HepG2 (cell line): ENCODE results near the gene RAD9A. TPM values are rescaled to one million over a fixed set of nuclear protein-coding genes. Genes with fewer than 3 reads are reported as not detected.
A peak's percentile ranks its signal among the peaks of the same experiment; 100 is the strongest.

ENCODE experiments used
- BRCA1 ChIP-seq: sonication (generic); formaldehyde crosslinking; IDR thresholded peaks from 2 replicates; pipeline ENCODE4 v1.4.0; 2020; ENCODE audit warnings: missing genetic modification reagents
- GABPB1 ChIP-seq: IDR thresholded peaks from 2 replicates; pipeline ENCODE4 v1.6.1; 2016; ENCODE audit warnings: mild to moderate bottlenecking, missing genetic modification reagents, moderate library complexity, missing compliant biosample characterization
- HCFC1 ChIP-seq: fragments of 150-350 bp; IDR thresholded peaks from 2 replicates; pipeline ENCODE4 v1.6.1; 2014; ENCODE audit warnings: low read depth, low read length
- HOXA5 ChIP-seq: sonication (generic); formaldehyde crosslinking; IDR thresholded peaks from 2 replicates; pipeline ENCODE4 v1.4.0; 2020; ENCODE audit warnings: missing genetic modification reagents
- MLX ChIP-seq: IDR thresholded peaks from 2 replicates; pipeline ENCODE4 v1.6.1; 2016
- PAX8 ChIP-seq: sonication (generic); formaldehyde crosslinking; IDR thresholded peaks from 2 replicates; pipeline ENCODE4 v1.8.0; 2022; ENCODE audit warnings: mild to moderate bottlenecking, missing genetic modification reagents, borderline replicate concordance
- PHF20 ChIP-seq: sonication (generic); formaldehyde crosslinking; IDR thresholded peaks from 2 replicates; pipeline ENCODE4 v1.5.0; 2020; ENCODE audit warnings: mild to moderate bottlenecking, missing genetic modification reagents
- SRSF9 ChIP-seq: fragments of 200-400 bp; formaldehyde crosslinking; IDR thresholded peaks from 2 replicates; pipeline ENCODE4 v1.6.1; 2018; ENCODE audit warnings: borderline replicate concordance, mild to moderate bottlenecking, low read depth, low read length; ENCODE audit not compliant: insufficient read depth, poor library complexity, severe bottlenecking
- SRY ChIP-seq: sonication (generic); formaldehyde crosslinking; IDR thresholded peaks from 2 replicates; pipeline ENCODE4 v1.8.0; 2022; ENCODE audit warnings: mild to moderate bottlenecking, missing genetic modification reagents
- ZMYM2 ChIP-seq: sonication (generic); formaldehyde crosslinking; IDR thresholded peaks from 2 replicates; pipeline ENCODE4 v1.8.0; 2022; ENCODE audit warnings: mild to moderate bottlenecking, missing genetic modification reagents
- ZNF101 ChIP-seq: sonication (generic); formaldehyde crosslinking; IDR thresholded peaks from 2 replicates; pipeline ENCODE4 v1.4.0; 2020; ENCODE audit warnings: mild to moderate bottlenecking, low read depth, missing genetic modification reagents, borderline replicate concordance
- ZNF124 ChIP-seq: sonication (generic); formaldehyde crosslinking; IDR thresholded peaks from 2 replicates; pipeline ENCODE4 v1.4.0; 2020; ENCODE audit warnings: missing genetic modification reagents
- ZNF660 ChIP-seq: sonication (generic); formaldehyde crosslinking; IDR thresholded peaks from 2 replicates; pipeline ENCODE4 v1.5.1; 2020; ENCODE audit warnings: mild to moderate bottlenecking, low read depth, missing genetic modification reagents, borderline replicate concordance
- ZNF768 ChIP-seq: sonication (generic); formaldehyde crosslinking; IDR thresholded peaks from 2 replicates; pipeline ENCODE4 v1.4.0; 2020; ENCODE audit warnings: missing genetic modification reagents
- polyA plus RNA-seq, 8 experiments: library from polyadenylated mRNA; depleted of rRNA in 3 of 8; stranded (reverse) in 7 of 8; unstranded in 1 of 8; fragments of >200 nt; fragmentation: Illumina TruSeq in 4 of 8; extraction: Trizol in 4 of 8; gene quantifications; 2 replicates each; pipeline versions ENCODE4 v1.2.1 to v1.2.3, GENCODE V29; 2011 to 2016; ENCODE audit warnings: low read depth in 4 of 8, missing spikeins in 1 of 8, mixed read lengths in 1 of 8; ENCODE audit not compliant: insufficient read depth in 1 of 8
- total RNA-seq, 5 experiments: library from RNA; depleted of rRNA; stranded (reverse); fragments of >200 nt; fragmentation: Illumina TruSeq; extraction: Trizol; gene quantifications; 2 replicates each; pipeline ENCODE4 v1.2.3, GENCODE V29; 2016; ENCODE audit warnings: low read depth in 1 of 5
- TF ChIP-seq, protein P1 (sequence below): sonication (generic); formaldehyde crosslinking; IDR thresholded peaks from 2 replicates; pipeline ENCODE4 v1.9.0; 2021; ENCODE audit warnings: missing genetic modification reagents, mild to moderate bottlenecking, borderline replicate concordance
- TF ChIP-seq, protein P2 (sequence below): sonication (generic); formaldehyde crosslinking; IDR thresholded peaks from 2 replicates; pipeline ENCODE4 v1.4.0; 2020; ENCODE audit warnings: missing genetic modification reagents
- TF ChIP-seq, protein P3 (sequence below): sonication (generic); formaldehyde crosslinking; IDR thresholded peaks from 2 replicates; pipeline ENCODE4 v1.5.0; 2020; ENCODE audit warnings: missing genetic modification reagents
- TF ChIP-seq, protein P4 (sequence below): sonication (generic); formaldehyde crosslinking; IDR thresholded peaks from 2 replicates; pipeline ENCODE4 v1.8.0; 2022; ENCODE audit warnings: mild to moderate bottlenecking, missing genetic modification reagents
- TF ChIP-seq, protein P5 (sequence below): sonication (generic); formaldehyde crosslinking; IDR thresholded peaks from 2 replicates; pipeline ENCODE4 v1.9.0; 2021; ENCODE audit warnings: missing genetic modification reagents, borderline replicate concordance

RAD9A gene
- total and polyA plus RNA-seq, 2 of the 13 experiments (the other 11 are each of a cell fraction or from before 2014, with no cell fraction given) = 10.1 to 15.7 TPM

GRCh38 chr11:67391304-67392182 is at the start of gene RAD9A (continued):
- peak; percentile 27; the same call in 1 of the 2 replicates for TF ChIP-seq ZNF124
- TF ChIP-seq, protein P1, sequence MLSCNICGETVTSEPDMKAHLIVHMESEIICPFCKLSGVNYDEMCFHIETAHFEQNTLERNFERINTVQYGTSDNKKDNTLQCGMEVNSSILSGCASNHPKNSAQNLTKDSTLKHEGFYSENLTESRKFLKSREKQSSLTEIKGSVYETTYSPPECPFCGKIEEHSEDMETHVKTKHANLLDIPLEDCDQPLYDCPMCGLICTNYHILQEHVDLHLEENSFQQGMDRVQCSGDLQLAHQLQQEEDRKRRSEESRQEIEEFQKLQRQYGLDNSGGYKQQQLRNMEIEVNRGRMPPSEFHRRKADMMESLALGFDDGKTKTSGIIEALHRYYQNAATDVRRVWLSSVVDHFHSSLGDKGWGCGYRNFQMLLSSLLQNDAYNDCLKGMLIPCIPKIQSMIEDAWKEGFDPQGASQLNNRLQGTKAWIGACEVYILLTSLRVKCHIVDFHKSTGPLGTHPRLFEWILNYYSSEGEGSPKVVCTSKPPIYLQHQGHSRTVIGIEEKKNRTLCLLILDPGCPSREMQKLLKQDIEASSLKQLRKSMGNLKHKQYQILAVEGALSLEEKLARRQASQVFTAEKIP (CRISPR knock-in tag) = no peak
- no peak for TF ChIP-seq BRCA1
- TF ChIP-seq, protein P2, sequence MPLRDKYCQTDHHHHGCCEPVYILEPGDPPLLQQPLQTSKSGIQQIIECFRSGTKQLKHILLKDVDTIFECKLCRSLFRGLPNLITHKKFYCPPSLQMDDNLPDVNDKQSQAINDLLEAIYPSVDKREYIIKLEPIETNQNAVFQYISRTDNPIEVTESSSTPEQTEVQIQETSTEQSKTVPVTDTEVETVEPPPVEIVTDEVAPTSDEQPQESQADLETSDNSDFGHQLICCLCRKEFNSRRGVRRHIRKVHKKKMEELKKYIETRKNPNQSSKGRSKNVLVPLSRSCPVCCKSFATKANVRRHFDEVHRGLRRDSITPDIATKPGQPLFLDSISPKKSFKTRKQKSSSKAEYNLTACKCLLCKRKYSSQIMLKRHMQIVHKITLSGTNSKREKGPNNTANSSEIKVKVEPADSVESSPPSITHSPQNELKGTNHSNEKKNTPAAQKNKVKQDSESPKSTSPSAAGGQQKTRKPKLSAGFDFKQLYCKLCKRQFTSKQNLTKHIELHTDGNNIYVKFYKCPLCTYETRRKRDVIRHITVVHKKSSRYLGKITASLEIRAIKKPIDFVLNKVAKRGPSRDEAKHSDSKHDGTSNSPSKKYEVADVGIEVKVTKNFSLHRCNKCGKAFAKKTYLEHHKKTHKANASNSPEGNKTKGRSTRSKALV = no peak
- TF ChIP-seq ZNF768 (CRISPR knock-in tag) = peak; percentile 62; the same call in 1 of the 2 replicates
- TF ChIP-seq, protein P3, sequence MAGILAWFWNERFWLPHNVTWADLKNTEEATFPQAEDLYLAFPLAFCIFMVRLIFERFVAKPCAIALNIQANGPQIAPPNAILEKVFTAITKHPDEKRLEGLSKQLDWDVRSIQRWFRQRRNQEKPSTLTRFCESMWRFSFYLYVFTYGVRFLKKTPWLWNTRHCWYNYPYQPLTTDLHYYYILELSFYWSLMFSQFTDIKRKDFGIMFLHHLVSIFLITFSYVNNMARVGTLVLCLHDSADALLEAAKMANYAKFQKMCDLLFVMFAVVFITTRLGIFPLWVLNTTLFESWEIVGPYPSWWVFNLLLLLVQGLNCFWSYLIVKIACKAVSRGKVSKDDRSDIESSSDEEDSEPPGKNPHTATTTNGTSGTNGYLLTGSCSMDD = no peak
- TF ChIP-seq SRSF9 = no peak
- peak; percentile 92 for TF ChIP-seq MLX
- TF ChIP-seq, protein P4, sequence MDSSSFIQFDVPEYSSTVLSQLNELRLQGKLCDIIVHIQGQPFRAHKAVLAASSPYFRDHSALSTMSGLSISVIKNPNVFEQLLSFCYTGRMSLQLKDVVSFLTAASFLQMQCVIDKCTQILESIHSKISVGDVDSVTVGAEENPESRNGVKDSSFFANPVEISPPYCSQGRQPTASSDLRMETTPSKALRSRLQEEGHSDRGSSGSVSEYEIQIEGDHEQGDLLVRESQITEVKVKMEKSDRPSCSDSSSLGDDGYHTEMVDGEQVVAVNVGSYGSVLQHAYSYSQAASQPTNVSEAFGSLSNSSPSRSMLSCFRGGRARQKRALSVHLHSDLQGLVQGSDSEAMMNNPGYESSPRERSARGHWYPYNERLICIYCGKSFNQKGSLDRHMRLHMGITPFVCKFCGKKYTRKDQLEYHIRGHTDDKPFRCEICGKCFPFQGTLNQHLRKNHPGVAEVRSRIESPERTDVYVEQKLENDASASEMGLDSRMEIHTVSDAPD (CRISPR knock-in tag) = no peak
- TF ChIP-seq HOXA5 = peak; percentile 74; the same call in 1 of the 2 replicates
- TF ChIP-seq, protein P5, sequence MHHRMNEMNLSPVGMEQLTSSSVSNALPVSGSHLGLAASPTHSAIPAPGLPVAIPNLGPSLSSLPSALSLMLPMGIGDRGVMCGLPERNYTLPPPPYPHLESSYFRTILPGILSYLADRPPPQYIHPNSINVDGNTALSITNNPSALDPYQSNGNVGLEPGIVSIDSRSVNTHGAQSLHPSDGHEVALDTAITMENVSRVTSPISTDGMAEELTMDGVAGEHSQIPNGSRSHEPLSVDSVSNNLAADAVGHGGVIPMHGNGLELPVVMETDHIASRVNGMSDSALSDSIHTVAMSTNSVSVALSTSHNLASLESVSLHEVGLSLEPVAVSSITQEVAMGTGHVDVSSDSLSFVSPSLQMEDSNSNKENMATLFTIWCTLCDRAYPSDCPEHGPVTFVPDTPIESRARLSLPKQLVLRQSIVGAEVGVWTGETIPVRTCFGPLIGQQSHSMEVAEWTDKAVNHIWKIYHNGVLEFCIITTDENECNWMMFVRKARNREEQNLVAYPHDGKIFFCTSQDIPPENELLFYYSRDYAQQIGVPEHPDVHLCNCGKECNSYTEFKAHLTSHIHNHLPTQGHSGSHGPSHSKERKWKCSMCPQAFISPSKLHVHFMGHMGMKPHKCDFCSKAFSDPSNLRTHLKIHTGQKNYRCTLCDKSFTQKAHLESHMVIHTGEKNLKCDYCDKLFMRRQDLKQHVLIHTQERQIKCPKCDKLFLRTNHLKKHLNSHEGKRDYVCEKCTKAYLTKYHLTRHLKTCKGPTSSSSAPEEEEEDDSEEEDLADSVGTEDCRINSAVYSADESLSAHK (CRISPR knock-in tag) = no peak
- peak; percentile 39 for TF ChIP-seq HCFC1
- TF ChIP-seq ZNF660 = no peak
- TF ChIP-seq PHF20 (CRISPR knock-in tag) = peak; percentile 96
- TF ChIP-seq ZNF101 = no peak
- TF ChIP-seq PAX8 (CRISPR knock-in tag) = no peak
- TF ChIP-seq ZMYM2 (CRISPR knock-in tag) = 0 out of 2 replicates have a peak, but pooled peaks have one; percentile 44
- TF ChIP-seq GABPB1 (CRISPR knock-in tag) = peak; percentile 89
- peak; percentile 69; the same call in 1 of the 2 replicates for TF ChIP-seq SRY
